GM12878 (cell line): ENCODE data around the gene MST1R. TPM values are rescaled to one million over a fixed set of nuclear protein-coding genes. Genes with fewer than 3 reads are reported as not detected.
A peak's percentile ranks its signal among the peaks of the same experiment; 100 is the strongest.

Source experiments
- ATAC-seq: fragments of 200-7000 bp; cut with Tn5 transposase; 3 replicates; pipeline ENCODE4 v1.9.1; 2020; ENCODE audit warnings: mild to moderate bottlenecking, moderate library complexity
- BruUV-seq: library from RNA; stranded (reverse); fragments of 400-500 nt; replicated peaks from 2 replicates; lab custom pipeline; 2021; lab: Mats Ljungman, UMichigan
- CTCF ChIA-PET: fragments of 300-600 bp; sonication (Branson Sonifier 250); formaldehyde crosslinking; extraction: SDS; loops from one replicate; lab custom pipeline; 2021; ENCODE audit warnings: inconsistent platforms; lab: Yijun Ruan, JAX
- POLR2A ChIA-PET: fragments of 350-600 bp; formaldehyde crosslinking; extraction: SDS; loops from one replicate; lab custom pipeline; 2021; ENCODE audit warnings: inconsistent platforms; lab: Charles Lee
- RAD21 ChIA-PET: fragments of 300-600 bp; sonication (Branson Sonifier 250); formaldehyde crosslinking; loops from one replicate; lab custom pipeline; 2023; ENCODE audit warnings: antibody characterized with exemption; ENCODE audit not compliant: unreplicated experiment; lab: Charles Lee
- SMC1A ChIA-PET: fragments of 300-600 bp; sonication (Branson Sonifier 250); formaldehyde crosslinking; loops from one replicate; lab custom pipeline; 2023; ENCODE audit not compliant: unreplicated experiment, uncharacterized antibody; lab: Charles Lee
- DNase-seq: peaks from one replicate; pipeline ENCODE4 v3.0.0-alpha.2; 2011; ENCODE audit warnings: low read depth, low spot score
- FAIRE-seq: peaks from 3 replicates; lab custom pipeline; 2011; peaks lifted over from hg19 to GRCh38; lab: Jason Lieb, UNC
- H2AFZ ChIP-seq: 2 replicates; pipeline ENCODE4 v1.6.0; 2011; ENCODE audit warnings: low read depth, low read length, control low read depth; ENCODE audit not compliant: control insufficient read depth
- H3K27ac ChIP-seq: 2 replicates; pipeline ENCODE4 v1.5.1; 2011; ENCODE audit warnings: control low read depth; ENCODE audit not compliant: control insufficient read depth, insufficient read depth
- H3K27me3 ChIP-seq, 2 experiments: replicated peaks in 1 of 2; 2 replicates each; pipeline versions ENCODE4 v1.6.0 to v1.6.1; 2011; ENCODE audit warnings: low read length in 1 of 2; ENCODE audit not compliant: control insufficient read depth in 2 of 2, insufficient read depth in 2 of 2
- H3K36me3 ChIP-seq, 2 experiments: 2 replicates each; pipeline ENCODE4 v1.5.1; 2011; ENCODE audit warnings: low read length in 1 of 2; ENCODE audit not compliant: control insufficient read depth in 2 of 2, insufficient read depth in 2 of 2
- H3K4me1 ChIP-seq: 2 replicates; pipeline ENCODE4 v1.6.1; 2011; ENCODE audit warnings: mild to moderate bottlenecking, low read length, moderate library complexity, mixed read lengths; ENCODE audit not compliant: control insufficient read depth, insufficient read depth
- H3K4me2 ChIP-seq: 2 replicates; pipeline ENCODE4 v1.6.0; 2011; ENCODE audit warnings: control low read depth; ENCODE audit not compliant: control insufficient read depth, insufficient read depth
- H3K4me3 ChIP-seq: fragments of 200-600 bp; sonication (generic); 2 replicates; pipeline ENCODE4 v1.5.1; 2016
- H3K79me2 ChIP-seq: 2 replicates; pipeline ENCODE4 v1.6.0; 2011; ENCODE audit warnings: low read length; ENCODE audit not compliant: control insufficient read depth, insufficient read depth
- H3K9ac ChIP-seq: 2 replicates; pipeline ENCODE4 v1.8.0; 2011; ENCODE audit warnings: low read length, control low read depth, mixed read lengths; ENCODE audit not compliant: control insufficient read depth, insufficient read depth
- H3K9me3 ChIP-seq: replicated peaks from 3 replicates; pipeline ENCODE4 v1.5.1; 2011; ENCODE audit warnings: mild to moderate bottlenecking, low read length; ENCODE audit not compliant: control insufficient read depth, insufficient read depth
- H4K20me1 ChIP-seq: 2 replicates; pipeline ENCODE4 v1.6.0; 2011; ENCODE audit not compliant: control insufficient read depth, insufficient read depth
- ASH2L ChIP-seq: fragments of 300-600, 200-600 bp; sonication (generic); IDR thresholded peaks from 2 replicates; pipeline ENCODE4 v1.6.1; 2017; ENCODE audit warnings: low read depth, mild to moderate bottlenecking, borderline replicate concordance
- BHLHE40 ChIP-seq, 2 experiments: fragments of 450-650 bp in 1 of 2; IDR thresholded peaks; 2 replicates each; pipeline ENCODE4 v1.6.1; 2011 to 2017; ENCODE audit warnings: low read depth in 2 of 2, borderline replicate concordance in 1 of 2, improper control_type of control experiment in 1 of 2, low read length in 1 of 2, mild to moderate bottlenecking in 1 of 2
- CEBPB ChIP-seq, 2 experiments: fragments of 150-350 bp in 1 of 2; IDR thresholded peaks; 2 replicates each; pipeline ENCODE4 v1.6.1; 2012 to 2014; ENCODE audit warnings: low read depth in 2 of 2, low read length in 2 of 2, borderline replicate concordance in 1 of 2, inconsistent platforms in 1 of 2
- CHD1 ChIP-seq: IDR thresholded peaks from 2 replicates; pipeline ENCODE4 v1.6.1; 2012; ENCODE audit warnings: low read depth, low read length, improper control_type of control experiment
- DPF2 ChIP-seq: fragments of 450-650 bp; IDR thresholded peaks from 2 replicates; pipeline ENCODE4 v1.6.1; 2017; ENCODE audit warnings: mild to moderate bottlenecking
- GATAD2B ChIP-seq: fragments of 450-650 bp; conservative IDR thresholded peaks from 2 replicates; pipeline ENCODE4 v1.6.1; 2017; ENCODE audit warnings: low read depth, mild to moderate bottlenecking, moderate library complexity
- HDAC6 ChIP-seq: fragments of 200-600 bp; sonication (generic); IDR thresholded peaks from one replicate; pipeline ENCODE4 v1.8.0; 2017; ENCODE audit warnings: antibody characterized with exemption; ENCODE audit not compliant: unreplicated experiment
- IRF4 ChIP-seq: IDR thresholded peaks from 2 replicates; pipeline ENCODE4 v1.6.1; 2011; ENCODE audit warnings: low read depth, low read length
- MEF2A ChIP-seq: IDR thresholded peaks from 2 replicates; pipeline ENCODE4 v1.6.1; 2011; ENCODE audit warnings: low read depth, mild to moderate bottlenecking, low read length, moderate library complexity; ENCODE audit not compliant: insufficient read depth
- MLLT1 ChIP-seq: fragments of 450-650 bp; IDR thresholded peaks from 2 replicates; pipeline ENCODE4 v1.6.1; 2016; ENCODE audit warnings: mild to moderate bottlenecking
- MXI1 ChIP-seq: fragments of 150-350 bp; IDR thresholded peaks from 2 replicates; pipeline ENCODE4 v1.6.1; 2011; ENCODE audit warnings: low read depth, mild to moderate bottlenecking, inconsistent platforms, low read length, improper control_type of control experiment
- NFYB ChIP-seq: IDR thresholded peaks from 2 replicates; pipeline ENCODE4 v1.6.1; 2011; ENCODE audit warnings: low read depth, mild to moderate bottlenecking, low read length, improper control_type of control experiment, moderate library complexity; ENCODE audit not compliant: insufficient read depth
- RBBP5 ChIP-seq: fragments of 200-600 bp; sonication (generic); conservative IDR thresholded peaks from 2 replicates; pipeline ENCODE4 v1.6.1; 2016
- SMAD5 ChIP-seq: IDR thresholded peaks from 2 replicates; pipeline ENCODE4 v1.6.1; 2016; ENCODE audit warnings: antibody characterized with exemption, low read depth
- SMC3 ChIP-seq: IDR thresholded peaks from 2 replicates; pipeline ENCODE4 v1.6.1; 2011; ENCODE audit warnings: low read length, improper control_type of control experiment, borderline replicate concordance
- SP1 ChIP-seq: IDR thresholded peaks from one replicate; pipeline ENCODE4 v1.6.1; 2011; ENCODE audit warnings: low read depth, low read length
- SREBF1 ChIP-seq: IDR thresholded peaks from 2 replicates; pipeline ENCODE4 v1.6.1; 2012; ENCODE audit warnings: mild to moderate bottlenecking, low read length
- WGBS: methylation state at CpG from one replicate; pipeline ENCODE4 v1.1.6; 2016; ENCODE audit warnings: low lambda C conversion rate; ENCODE audit not compliant: insufficient replicate concordance, insufficient coverage; ENCODE audit errors: missing lambda C conversion rate; 5-methylcytosine and 5-hydroxymethylcytosine counted together
- in situ Hi-C: fragments of 300-500 bp; cut with MboI; formaldehyde crosslinking; loops from 9 replicates; pipeline ENCODE4 v1.14.3; 2018; ENCODE audit warnings: mixed read lengths
- intact Hi-C: fragments of 100-400 bp; cut with micrococcal nuclease; formaldehyde crosslinking; loops from one replicate; pipeline ENCODE4 v1.14.2; 2022; ENCODE audit not compliant: unreplicated experiment
- polyA plus RNA-seq, 11 experiments: library from polyadenylated mRNA; depleted of rRNA in 4 of 11; unstranded in 6 of 11; stranded (reverse) in 5 of 11; fragments of >200 nt; fragmentation: Nextera tagmentation in 4 of 11; fragmentation: Illumina TruSeq in 1 of 11; extraction: Ambion mirVana in 4 of 11; extraction: Trizol in 1 of 11; gene quantifications; 1 replicate in 1 of 11; 2 replicates in 10 of 11; pipeline versions ENCODE4 v1.2.1 to v1.2.3, GENCODE V29; 2011 to 2016; ENCODE audit warnings: inconsistent platforms in 2 of 11, missing spikeins in 2 of 11, low read depth in 1 of 11
- total RNA-seq, 4 experiments: library from RNA; depleted of rRNA in 3 of 4; stranded (reverse); fragments of >200 nt in 3 of 4; fragmentation: Illumina TruSeq in 1 of 4; extraction: Trizol in 1 of 4; gene quantifications; 2 replicates each; pipeline versions ENCODE4 v1.2.1 to v1.2.3, GENCODE V29; 2013 to 2021
- TF ChIP-seq, protein P1 (sequence below): IDR thresholded peaks from 2 replicates; pipeline ENCODE4 v1.6.1; 2012; ENCODE audit warnings: mild to moderate bottlenecking, low read depth, low read length

The MST1R gene
- total and polyA plus RNA-seq, 10 of the 15 experiments (the other 5 are each of a cell fraction or from before 2014, with no cell fraction given): 0.40 to 5.6 (median 1.2) TPM

GRCh38 chr3:49929291-49930167 lies 25.9 kb upstream of the MST1R start, which contains the start of gene MON1A:
Gene MON1A (minus strand): TSS chr3:49929811. CDS start chr3:49913346, 16,465 bp downstream.
- FAIRE-seq: no peak
- SMC1A ChIA-PET: interaction anchor here (0.6 to 1.7 kb wide), 8 partner anchors 11 to 146 kb away, joined by 3 to 8 read pairs (median 3); partner anchors contain the start of gene INKA1
- peak within 1 kb of the TSS; percentile 94 for H3K4me2 ChIP-seq
- TSS peak; percentile 67 for BruUV-seq
- H3K4me3 ChIP-seq: peak within 1 kb of the TSS; percentile 76
- H2AFZ ChIP-seq: peak within 1 kb of the TSS; percentile 99
- intact Hi-C loops: no loop called here
- H3K36me3 ChIP-seq: no peaks in the 10 kb centered on the region
- 2% methylated on average over 55 of the region's 56 CpGs for WGBS
- peak within 1 kb of the TSS; percentile 73 for H3K9ac ChIP-seq
- RAD21 ChIA-PET: interaction anchor here (0.7 to 2.1 kb wide), 11 partner anchors 11 to 160 kb away, joined by 3 to 11 read pairs (median 4); partner anchors contain the start of genes INKA1, RBM5 and UBA7
- H3K9me3 ChIP-seq: no peaks in the 10 kb centered on the region
- H4K20me1 ChIP-seq: no peaks in the 10 kb centered on the region
- CTCF ChIA-PET: interaction anchor here (0.6 to 2.6 kb wide), 15 partner anchors 10 to 835 kb away, joined by 3 to 6 read pairs (median 3); partner anchors contain the start of genes RBM6 and USP4
- H3K27me3 ChIP-seq: no peaks in the 10 kb centered on the region
- no peaks in the 10 kb centered on the region; the same call in 1 of the 2 replicates for H3K4me1 ChIP-seq
- no peaks in the 10 kb centered on the region for H3K79me2 ChIP-seq
- in situ Hi-C loops: no loop called here
- POLR2A ChIA-PET: interaction anchor here (0.6 to 3.3 kb wide), 7 partner anchors 11 to 102 kb away, joined by 3 to 38 read pairs (median 4); partner anchors contain the start of gene RBM6
- DNase-seq: peak; percentile 40
- H3K27ac ChIP-seq: peak within 1 kb of the TSS; percentile 75
- peak; percentile 97 for ATAC-seq
- no peak for TF ChIP-seq CHD1
- TF ChIP-seq RBBP5: no peak
- no peak for TF ChIP-seq SMC3
- peak; percentile 30; the same call in 1 of the 2 replicates for TF ChIP-seq DPF2
- no peak for TF ChIP-seq MLLT1
- TF ChIP-seq MXI1: peak; percentile 86
- no peak for TF ChIP-seq SMAD5
- TF ChIP-seq BHLHE40 (IDR thresholded peaks at IDR 0.05; ENCODE audit: borderline replicate concordance in 1 of 2, low read depth in 2 of 2, low read length in 1 of 2): peak in 1 of 2 experiments; percentile 7; a peak in 1 of 4 replicates
- TF ChIP-seq MEF2A: no peak
- TF ChIP-seq ASH2L: no peak
- TF ChIP-seq SP1: peak; percentile 46
- TF ChIP-seq HDAC6: no peak
- TF ChIP-seq GATAD2B: no peak
- TF ChIP-seq CEBPB (IDR thresholded peaks at IDR 0.05; ENCODE audit: borderline replicate concordance in 1 of 2, low read depth in 2 of 2, low read length in 2 of 2): no peak
- TF ChIP-seq, protein P1, sequence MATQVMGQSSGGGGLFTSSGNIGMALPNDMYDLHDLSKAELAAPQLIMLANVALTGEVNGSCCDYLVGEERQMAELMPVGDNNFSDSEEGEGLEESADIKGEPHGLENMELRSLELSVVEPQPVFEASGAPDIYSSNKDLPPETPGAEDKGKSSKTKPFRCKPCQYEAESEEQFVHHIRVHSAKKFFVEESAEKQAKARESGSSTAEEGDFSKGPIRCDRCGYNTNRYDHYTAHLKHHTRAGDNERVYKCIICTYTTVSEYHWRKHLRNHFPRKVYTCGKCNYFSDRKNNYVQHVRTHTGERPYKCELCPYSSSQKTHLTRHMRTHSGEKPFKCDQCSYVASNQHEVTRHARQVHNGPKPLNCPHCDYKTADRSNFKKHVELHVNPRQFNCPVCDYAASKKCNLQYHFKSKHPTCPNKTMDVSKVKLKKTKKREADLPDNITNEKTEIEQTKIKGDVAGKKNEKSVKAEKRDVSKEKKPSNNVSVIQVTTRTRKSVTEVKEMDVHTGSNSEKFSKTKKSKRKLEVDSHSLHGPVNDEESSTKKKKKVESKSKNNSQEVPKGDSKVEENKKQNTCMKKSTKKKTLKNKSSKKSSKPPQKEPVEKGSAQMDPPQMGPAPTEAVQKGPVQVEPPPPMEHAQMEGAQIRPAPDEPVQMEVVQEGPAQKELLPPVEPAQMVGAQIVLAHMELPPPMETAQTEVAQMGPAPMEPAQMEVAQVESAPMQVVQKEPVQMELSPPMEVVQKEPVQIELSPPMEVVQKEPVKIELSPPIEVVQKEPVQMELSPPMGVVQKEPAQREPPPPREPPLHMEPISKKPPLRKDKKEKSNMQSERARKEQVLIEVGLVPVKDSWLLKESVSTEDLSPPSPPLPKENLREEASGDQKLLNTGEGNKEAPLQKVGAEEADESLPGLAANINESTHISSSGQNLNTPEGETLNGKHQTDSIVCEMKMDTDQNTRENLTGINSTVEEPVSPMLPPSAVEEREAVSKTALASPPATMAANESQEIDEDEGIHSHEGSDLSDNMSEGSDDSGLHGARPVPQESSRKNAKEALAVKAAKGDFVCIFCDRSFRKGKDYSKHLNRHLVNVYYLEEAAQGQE: no peak
- TF ChIP-seq SREBF1: no peak
- TF ChIP-seq IRF4: no peak
- no peak for TF ChIP-seq NFYB
